Measurements from ENCODE around the gene SPATA9. TPM values are rescaled to one million over a fixed set of nuclear protein-coding genes. Genes with fewer than 3 reads are reported as not detected.

SPATA9 gene
- total and polyA plus RNA-seq, 12 donors: 0.13 to 0.59 TPM; not detected in 10

DNA sequence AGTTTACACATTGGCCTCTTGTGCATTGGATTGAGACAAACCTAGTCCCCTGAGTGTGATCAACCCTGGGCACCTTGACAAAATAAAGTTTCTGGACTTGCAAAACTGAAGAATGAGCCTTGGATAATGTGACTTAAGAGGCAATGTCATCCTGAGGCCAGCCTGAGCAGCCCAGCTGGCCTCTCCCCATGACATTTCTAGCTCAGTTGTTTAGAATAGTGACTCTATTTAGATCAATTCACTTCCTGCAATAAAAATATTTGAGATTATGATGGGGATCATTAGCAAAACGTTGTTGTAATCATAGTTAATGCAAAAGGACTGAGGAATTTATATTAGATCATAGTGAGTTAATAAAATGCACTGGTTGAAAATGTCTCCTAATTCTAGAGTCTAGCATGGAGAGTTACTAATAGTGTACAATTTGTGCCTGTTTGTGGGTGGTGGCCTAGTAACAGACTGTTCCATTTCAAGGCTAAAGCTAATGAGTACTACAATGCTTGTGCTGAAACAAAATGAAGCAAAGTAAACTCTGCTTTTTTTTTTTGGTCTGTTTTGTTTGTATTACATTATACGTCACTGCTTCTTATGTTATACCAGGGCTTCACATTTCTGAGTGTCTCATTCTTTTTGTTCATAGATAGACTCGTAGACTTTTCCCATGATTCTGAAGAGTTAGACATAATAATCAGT is 37.4 kb upstream of the SPATA9 start:
- ATAC-seq (peak in 6 of 8 donors; percentile 34 to 93 (median 64)), DNase-seq (no peak)
- Histone ChIP-seq H3K27me3 (no peaks in the 10 kb centered on the region), H3K27ac (peak overlapping the region in 3 of 10 donors; percentile 1 to 29 (median 18)), H3K36me3 (no peaks in the 10 kb centered on the region), H3K9me3 (no peaks in the 10 kb centered on the region), H3K4me3 (no peak overlapping the region), H3K4me1 (peaks cover 0 to 40% (median 32%) of the 10 kb centered on the region in 9 donors)
- intact Hi-C loops (cut with DNase I): loop anchor here in 1 of 10 donors (10.0 kb wide), 1 partner anchor 55 kb away; no protein-coding TSS in a partner anchor
- TF ChIP-seq, protein P1, sequence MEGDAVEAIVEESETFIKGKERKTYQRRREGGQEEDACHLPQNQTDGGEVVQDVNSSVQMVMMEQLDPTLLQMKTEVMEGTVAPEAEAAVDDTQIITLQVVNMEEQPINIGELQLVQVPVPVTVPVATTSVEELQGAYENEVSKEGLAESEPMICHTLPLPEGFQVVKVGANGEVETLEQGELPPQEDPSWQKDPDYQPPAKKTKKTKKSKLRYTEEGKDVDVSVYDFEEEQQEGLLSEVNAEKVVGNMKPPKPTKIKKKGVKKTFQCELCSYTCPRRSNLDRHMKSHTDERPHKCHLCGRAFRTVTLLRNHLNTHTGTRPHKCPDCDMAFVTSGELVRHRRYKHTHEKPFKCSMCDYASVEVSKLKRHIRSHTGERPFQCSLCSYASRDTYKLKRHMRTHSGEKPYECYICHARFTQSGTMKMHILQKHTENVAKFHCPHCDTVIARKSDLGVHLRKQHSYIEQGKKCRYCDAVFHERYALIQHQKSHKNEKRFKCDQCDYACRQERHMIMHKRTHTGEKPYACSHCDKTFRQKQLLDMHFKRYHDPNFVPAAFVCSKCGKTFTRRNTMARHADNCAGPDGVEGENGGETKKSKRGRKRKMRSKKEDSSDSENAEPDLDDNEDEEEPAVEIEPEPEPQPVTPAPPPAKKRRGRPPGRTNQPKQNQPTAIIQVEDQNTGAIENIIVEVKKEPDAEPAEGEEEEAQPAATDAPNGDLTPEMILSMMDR (IDR thresholded peaks at IDR 0.05): no peak
- WGBS, 2 donors: 68 to 69% methylated on average over 3 of the region's 3 CpGs

GRCh38 chr5:95718738-95719137 is 35.9 kb upstream of the SPATA9 start:
- Histone ChIP-seq H3K4me1 (peaks cover 0 to 38% (median 27%) of the 10 kb centered on the region in 9 donors), H3K4me3 (no peak overlapping the region), H3K27ac (no peak overlapping the region), H3K27me3 (no peaks in the 10 kb centered on the region), H3K9me3 (no peaks in the 10 kb centered on the region), H3K36me3 (no peaks in the 10 kb centered on the region)
- ATAC-seq: no peak
- DNase-seq: no peak
- whole genome bisulfite sequencing, 2 donors: 89 to 93% methylated on average over 2 of the region's 2 CpGs
- intact Hi-C loops (cut with DNase I): loop anchor here in 1 of 10 donors (5.0 kb wide), 1 partner anchor 51 kb away; no protein-coding TSS in a partner anchor
- TF ChIP-seq, protein P1 (IDR thresholded peaks at IDR 0.05): no peak

- WGBS, 2 donors: 66 to 82% methylated on average over 2 of the region's 2 CpGs
- no peak for DNase-seq
- H3K36me3 ChIP-seq: no peaks in the 10 kb centered on the region
- ATAC-seq: no peak
- peaks cover 0 to 2% (median 0%) of the 10 kb centered on the region in 11 donors for H3K9me3 ChIP-seq
- no peak overlapping the region for H3K27ac ChIP-seq
- TF ChIP-seq, protein P1 (IDR thresholded peaks at IDR 0.05): no peak
- no peak overlapping the region for H3K4me3 ChIP-seq
- H3K4me1 ChIP-seq: peaks cover 0 to 32% (median 21%) of the 10 kb centered on the region in 9 donors
- intact Hi-C loops (cut with DNase I): loop anchor here in 1 of 10 donors (5.0 kb wide), 1 partner anchor 51 kb away; no protein-coding TSS in a partner anchor
- no peaks in the 10 kb centered on the region for H3K27me3 ChIP-seq
These were observed 35.4 kb upstream of the SPATA9 start for GRCh38 chr5:95718203-95718602.

GRCh38 chr5:95717439-95717838 is 34.6 kb upstream of the SPATA9 start:
- intact Hi-C loops (cut with DNase I): loop anchor here in 1 of 10 donors (5.0 kb wide), 1 partner anchor 50 kb away; no protein-coding TSS in a partner anchor

More at GRCh38 chr5:95717439-95717838, 34.6 kb upstream of the SPATA9 start:
- TF ChIP-seq, protein P1 (IDR thresholded peaks at IDR 0.05): no peak
- WGBS, 2 donors: 80 to 82% methylated on average over 2 of the region's 2 CpGs
- DNase-seq (no peak), ATAC-seq (no peak)
- H3K27me3 ChIP-seq: no peaks in the 10 kb centered on the region
- H3K4me3 ChIP-seq: no peak overlapping the region
- H3K36me3 ChIP-seq: no peaks in the 10 kb centered on the region
- H3K9me3 ChIP-seq: peaks cover 0 to 3% (median 0%) of the 10 kb centered on the region in 11 donors
- no peak overlapping the region for H3K27ac ChIP-seq
- peaks cover 0 to 30% (median 19%) of the 10 kb centered on the region in 9 donors for H3K4me1 ChIP-seq
